GM21390 (cell line): Measurements from ENCODE around the gene LRP1B.

Source experiments
- ATAC-seq: cut with Tn5 transposase; IDR thresholded peaks from one replicate; pipeline ENCODE4 v1.9.1; 2021; ENCODE audit not compliant: unreplicated experiment

The LRP1B gene

DNA sequence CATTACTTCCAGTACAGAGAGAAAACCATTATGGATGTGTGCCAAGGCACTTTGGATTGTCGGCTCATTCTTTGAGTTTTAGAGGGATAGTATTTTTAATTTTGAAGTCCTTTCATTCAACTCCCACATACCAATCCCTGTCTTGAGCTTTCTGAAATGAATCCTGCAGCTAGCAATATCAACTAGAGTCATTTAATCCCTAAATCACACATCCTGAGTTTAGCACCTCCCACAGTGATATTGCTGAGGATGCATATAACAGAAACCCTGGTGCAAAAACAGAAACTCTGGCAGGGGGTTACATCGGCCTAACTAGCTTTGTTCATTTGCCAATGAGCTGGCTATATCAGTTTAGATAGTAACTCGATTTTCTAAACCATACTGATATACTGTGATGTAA is 427.3 kb downstream of the LRP1B start:
- no peak for ATAC-seq

DNA sequence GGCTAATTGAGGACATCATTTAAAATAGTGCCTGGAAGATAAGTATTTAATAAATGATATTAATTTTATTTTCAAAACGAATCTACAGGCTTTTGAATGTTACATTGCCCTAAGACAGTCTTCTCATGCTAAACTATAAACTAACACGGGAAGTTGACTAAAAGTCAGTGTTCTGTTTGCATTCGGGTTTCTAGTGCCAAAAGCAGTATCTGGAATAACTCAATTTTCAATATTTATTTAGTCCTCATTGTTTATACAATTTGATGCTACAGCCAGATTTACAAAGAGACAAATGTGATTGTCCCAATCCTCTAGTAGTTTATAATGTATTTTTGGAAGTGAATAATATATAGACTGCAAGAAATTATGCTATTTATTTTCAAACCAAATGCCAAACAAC is 429.2 kb downstream of the LRP1B start:
- ATAC-seq = no peak

DNA sequence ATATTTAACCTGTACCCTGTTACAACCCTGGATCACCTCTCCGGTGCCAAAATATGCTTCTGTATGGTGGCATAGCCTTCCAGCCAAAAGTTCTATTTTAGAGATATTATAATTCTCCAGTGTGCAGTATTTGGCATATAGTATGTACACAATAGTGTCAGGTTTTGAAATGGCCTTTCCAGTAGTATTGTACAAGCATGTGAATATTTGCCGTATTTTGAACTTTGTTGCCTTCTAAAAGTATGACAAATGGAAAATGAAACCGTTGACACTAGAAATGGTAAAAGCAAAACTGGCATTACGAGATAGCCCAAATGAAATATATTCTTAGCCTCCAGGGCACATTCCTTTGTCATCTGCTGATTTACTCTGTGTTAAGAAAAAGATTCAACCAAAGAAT is 431.2 kb downstream of the LRP1B start:
- no peak for ATAC-seq

DNA sequence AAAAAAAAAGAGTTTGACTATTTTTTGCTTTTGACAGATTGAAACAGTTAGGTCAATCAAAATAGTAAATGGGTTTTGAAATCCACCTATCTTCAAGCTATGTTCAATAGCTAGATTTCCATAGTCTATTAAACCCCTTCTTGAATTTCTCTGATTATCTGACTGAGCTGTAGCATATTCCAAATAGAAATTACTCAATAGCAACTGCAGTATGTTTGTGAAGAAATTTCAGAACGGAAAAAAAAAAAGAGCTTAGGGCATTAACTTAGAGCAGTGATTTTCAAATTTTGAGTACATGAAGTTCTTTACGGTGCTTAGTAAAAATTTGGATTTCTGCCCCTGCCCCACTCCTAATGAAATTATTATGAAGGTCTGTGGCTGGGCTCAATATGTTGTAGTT is 432.3 kb downstream of the LRP1B start:
- ATAC-seq = no peak

DNA sequence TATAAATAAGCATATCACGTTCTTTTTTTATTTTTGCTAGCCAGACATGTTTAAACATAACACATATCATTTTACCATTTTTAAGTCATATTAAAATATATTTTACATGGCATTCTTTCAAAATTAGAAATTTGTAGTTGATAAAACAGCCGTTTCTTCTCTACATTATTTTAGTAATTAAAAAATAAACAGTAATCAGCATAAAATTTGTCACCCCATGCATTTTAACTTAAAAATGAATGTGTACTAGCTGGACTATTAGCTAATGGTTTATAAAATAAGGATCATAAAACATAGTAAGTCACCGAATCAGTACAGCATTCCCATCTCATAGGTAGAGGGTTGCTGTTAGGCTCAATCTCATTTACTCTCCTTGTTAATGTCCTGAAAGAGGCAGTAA is 433.8 kb downstream of the LRP1B start:
- ATAC-seq = no peak

DNA sequence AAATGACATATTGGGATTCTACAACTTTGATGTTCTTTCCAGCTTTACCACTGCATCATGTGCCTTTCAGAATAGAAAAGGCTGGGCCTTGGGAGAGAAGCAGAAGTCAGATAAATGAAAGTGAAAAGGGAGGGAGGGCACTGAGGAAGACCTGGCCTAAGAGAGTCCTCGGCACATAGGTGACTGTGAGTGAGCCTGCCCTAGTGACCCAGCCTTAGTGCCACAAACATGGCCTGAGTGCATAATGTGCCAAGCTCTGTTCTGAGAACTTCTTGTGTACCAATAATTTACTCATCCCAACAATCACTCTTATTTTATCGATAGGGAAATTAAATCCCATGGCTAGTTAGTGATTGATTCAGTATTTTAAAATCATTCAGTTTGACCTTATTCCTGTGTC is 436.6 kb downstream of the LRP1B start:
- ATAC-seq = no peak

DNA sequence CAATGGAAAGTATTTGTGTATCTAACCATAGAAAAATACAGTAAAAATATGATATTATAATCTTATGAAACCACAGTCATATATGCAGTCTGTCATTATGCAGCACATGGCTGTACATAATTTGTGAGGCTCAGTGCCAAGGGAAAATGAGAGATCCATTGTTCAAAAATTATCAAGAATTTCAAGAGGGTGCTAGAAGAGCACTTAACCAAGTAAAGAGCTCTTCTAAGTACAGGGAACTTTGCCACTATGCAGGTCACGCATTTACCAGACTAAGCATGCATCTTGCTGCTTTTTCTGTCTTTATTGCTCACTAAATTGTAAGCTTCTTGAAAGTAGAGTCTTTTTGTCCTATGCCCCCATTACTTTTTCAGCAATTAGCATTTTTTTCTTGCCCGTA is 438.0 kb downstream of the LRP1B start:
- ATAC-seq = no peak

DNA sequence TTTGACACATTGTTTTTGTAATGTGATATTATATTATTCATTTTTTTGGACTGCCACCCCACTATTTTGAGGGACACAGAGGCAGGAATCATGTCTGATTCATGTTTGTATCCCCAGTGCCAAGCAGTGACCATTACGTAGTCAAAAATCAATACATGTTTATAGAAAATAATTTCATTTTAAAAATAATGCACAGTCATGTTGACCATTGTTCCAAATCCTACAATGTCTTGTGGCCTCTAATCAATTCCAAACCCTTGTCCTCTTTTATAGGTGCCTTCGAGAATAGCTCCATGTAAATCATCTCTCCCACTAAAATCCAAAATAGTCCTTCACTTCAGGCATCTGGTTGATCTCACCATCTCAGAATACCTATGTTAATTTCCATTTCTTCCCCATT is 454.7 kb downstream of the LRP1B start:
- ATAC-seq = no peak

DNA sequence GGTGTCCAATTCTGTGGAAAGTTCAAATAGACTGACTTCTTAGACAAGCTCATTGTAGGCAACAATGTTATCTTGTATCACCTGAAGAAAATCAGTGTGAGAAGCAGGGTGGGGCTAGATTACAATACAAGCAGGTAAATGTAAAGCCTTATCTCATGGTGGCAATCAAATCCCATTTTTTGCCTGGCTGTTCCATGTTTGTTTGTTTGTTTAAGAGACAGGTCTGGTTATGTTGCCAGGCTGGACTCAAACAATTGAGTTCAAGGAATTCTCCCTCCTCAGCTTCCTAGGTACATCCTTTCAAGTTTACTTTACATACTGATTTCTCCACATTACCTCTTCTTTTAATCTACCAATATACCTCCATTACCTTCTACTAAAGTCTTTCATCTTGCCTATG is 464.6 kb downstream of the LRP1B start:
- ATAC-seq = no peak

DNA sequence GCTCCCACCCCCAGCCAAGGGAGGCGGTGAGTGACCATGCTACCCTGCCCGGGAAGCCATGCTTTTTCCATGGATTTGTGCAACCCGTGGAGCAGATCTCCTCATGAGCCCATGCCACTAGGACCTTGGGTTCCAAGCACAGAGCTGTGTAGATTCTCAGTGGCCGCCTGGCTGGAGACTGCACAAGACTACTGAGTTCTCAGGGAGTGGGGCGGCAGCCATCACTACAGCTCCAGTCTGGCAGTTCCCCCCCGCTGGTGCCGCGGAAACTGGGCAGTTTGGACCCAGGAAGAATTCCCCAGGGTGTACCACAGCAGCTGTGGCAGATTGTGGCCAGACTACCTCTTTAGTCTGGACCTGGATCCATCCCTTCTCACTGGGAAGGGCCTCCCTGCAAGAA is 470.6 kb downstream of the LRP1B start:
- ATAC-seq = no peak

DNA sequence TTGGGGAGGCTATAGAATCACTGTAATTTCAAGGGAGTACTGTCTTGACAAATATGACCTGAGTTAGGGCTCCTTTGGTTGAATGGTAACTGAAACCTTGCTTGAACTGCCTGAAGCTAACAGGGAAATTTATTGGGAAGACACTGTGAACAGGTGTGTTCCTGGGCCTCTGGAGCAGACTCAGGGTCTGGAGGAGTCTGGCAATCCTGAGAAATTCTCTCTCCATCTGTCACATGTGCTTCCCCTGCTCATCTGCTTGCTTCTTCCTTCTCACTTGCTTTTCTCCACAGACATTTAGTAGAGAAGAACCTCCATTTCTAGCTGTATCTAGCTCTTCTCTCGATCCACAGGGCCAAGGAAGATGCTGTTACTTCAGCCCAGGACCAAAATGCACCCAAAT is 476.5 kb downstream of the LRP1B start:
- no peak for ATAC-seq

DNA sequence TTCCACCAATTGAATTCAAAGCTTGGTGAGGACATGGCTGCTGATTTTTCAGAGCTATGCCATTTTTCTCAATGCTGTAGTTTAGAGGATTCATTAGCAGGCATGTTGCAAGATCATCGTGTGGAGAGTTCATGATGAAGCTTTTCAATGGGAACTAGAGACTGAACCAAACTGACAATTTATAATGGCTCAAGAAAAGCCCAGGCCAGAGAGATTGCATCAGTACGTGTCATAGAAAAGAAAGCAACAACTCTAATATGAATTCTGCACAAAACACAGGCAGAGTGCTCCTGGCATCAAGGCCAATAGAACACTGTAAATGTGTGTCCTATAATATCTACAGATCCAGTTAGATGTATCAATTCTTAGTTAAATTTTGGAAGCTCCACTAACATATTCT is 477.6 kb downstream of the LRP1B start:
- ATAC-seq = no peak

DNA sequence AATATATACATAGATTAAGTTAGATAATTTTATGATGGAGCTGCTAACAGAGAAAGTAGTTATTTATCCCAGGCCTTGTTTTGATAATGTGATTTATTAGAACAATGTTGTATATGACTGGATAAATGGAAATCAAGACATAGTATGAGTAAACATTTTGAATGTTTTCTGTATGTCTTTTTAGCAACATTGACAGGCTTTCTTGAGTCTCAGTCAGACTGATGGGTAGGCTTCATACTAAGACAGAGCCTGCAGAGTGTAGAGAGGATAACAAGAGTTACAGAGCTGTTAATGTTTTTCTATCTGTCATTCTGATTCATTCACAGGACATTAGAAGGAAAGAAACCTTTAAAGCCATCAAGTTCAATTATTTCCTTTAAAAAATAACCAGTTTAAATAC is 478.5 kb downstream of the LRP1B start:
- ATAC-seq = no peak

DNA sequence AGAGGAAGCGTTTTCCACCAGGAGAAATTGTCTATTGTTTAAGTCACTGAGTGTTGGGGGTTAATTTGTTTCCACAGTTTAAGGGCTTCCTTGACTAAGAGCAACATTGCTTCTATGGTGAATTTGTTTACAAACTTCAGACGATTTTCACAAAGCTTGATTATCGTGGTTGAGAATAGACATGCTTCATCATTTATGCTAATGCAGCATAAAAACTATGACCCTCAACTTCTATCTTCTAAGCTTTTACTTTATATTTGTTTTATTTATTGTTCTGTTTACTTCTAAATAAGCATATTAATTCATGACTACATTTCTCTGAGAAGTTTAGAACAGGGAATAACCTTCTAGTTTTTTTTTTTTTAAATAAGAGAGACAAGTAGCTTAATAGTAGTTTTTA is 483.5 kb downstream of the LRP1B start:
- no peak for ATAC-seq

DNA sequence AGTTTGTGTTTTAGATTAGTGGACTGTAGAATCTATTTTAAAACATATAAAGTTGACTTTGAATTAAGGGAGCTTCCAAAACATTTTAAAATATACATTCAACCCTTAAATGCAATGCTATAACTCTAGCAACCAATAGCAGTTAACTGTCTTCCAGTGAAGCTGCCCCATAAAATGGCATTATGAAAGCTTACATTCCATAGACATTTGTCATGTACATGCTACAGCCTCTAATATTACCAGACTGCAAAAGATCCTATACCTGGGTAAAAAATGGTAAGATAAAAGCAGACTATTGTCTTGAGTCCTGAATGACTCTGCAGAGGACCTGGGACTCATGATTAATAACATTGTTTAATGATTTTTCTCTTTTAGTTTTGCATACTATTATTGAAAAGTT is 489.4 kb downstream of the LRP1B start:
- no peak for ATAC-seq

DNA sequence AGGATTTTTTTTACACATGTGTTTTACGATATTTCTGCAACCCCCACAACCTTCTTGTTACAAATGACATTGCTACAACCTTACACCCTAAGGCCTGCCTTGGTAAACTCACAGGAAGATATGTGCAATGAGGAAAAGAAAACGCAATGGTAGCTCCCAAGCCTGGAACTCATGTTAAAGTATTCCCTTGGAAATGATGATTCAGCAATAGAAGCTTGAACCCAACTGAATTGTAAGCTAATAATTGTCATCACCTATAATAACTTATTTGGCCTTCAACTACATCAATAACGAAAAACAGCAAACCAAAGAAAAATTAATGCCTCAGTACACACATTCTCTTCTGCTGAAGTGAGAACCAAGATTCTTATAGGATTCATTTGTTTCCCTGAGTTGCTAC is 491.0 kb downstream of the LRP1B start:
- no peak for ATAC-seq

DNA sequence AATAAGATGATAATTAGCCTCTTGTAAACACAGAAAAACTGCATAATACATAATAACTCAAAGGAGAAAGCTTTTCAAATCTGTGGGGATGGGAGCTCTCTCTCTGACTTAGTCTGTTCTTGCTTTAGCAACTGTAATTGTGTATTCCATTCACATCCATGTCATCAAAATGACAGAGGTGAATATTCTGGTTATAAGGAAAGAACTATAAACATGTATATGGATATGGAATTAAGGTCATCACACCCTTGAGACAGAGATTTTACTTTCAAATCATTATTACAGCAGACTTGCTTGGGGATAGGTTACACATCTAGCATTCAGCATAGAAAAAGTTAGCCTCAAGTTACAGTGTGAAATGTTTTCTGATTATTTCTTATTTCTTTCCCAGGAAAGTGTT is 497.7 kb downstream of the LRP1B start:
- no peak for ATAC-seq

DNA sequence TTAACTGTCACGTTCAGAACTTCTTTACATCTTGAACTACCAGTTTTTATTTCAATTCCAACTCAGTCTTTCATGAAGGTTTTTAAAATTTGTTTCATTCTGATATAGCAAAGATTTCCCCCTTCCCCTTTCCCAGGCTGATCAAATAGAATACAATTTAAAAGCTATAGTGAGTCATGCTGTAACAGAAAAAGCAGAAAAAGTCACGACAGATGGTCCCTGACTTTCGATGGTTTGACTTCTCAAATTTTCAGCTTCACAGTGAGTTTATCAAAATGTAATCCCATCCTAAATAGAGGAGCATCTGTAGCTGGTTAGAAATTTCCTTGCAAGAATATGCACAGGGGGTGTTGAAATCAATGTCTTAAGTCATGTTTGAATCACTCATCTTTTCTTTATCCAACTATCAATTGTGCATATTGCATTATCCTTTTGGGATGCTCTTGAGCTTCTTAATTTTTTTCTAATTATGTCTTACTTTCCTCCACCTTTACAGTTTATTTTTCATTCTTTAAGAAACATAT is 500.3 kb downstream of the LRP1B start:
- no peak for ATAC-seq

DNA sequence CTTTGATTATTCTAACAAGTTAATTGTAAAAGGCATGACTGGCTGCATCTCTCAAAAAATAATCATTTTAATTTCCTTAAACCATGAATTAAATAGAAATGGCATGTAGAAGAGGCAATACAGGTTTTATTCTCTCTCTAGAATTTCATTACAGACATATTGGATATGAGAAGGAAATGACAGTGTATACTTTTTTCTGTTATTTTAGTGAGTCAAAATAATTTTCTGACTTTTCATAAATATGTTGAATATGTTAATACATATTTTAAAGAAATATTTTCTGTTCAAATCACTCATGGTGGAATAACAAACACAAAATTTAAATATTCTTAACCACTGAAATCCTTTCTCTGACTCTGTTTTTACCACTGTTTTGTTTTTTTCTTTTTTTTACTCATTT is 510.4 kb downstream of the LRP1B start:
- no peak for ATAC-seq

DNA sequence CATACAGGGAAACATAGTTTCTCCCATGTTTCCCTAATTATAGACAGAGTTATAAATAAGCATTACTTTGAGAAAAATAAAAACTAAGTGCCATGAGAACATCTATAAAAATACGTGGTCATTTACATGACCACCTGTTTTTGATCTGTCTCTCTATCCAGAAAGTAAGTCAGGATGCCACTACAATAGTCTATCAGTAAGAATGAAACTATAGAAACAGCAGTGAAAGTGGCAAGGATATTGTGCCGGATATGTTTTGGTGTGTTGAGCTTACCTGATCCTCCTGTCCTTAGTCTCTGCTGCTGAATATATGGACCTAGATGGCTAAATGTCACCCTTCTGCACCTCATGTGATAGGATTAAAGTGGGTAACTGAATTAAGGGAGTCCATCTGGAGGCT is 512.4 kb downstream of the LRP1B start:
- ATAC-seq = no peak

DNA sequence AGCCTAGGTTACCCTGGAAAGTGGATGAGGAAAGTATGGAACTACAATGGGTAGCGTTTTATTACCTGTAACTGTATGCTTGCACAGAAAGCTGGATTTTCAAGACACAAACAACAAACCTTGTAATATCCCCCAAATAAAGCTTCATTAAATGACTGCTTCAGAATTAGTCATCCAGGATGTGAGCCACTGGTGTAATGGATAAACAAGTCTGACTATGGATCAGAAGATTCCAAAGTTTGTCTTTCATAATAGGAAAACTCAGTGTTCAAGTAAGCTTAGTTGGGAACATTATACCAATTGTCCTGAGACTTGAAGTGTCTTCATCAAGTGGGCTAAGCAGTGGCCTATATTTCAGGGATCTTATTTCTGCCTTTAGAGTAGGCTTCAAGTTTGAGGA is 518.8 kb downstream of the LRP1B start:
- no peak for ATAC-seq

DNA sequence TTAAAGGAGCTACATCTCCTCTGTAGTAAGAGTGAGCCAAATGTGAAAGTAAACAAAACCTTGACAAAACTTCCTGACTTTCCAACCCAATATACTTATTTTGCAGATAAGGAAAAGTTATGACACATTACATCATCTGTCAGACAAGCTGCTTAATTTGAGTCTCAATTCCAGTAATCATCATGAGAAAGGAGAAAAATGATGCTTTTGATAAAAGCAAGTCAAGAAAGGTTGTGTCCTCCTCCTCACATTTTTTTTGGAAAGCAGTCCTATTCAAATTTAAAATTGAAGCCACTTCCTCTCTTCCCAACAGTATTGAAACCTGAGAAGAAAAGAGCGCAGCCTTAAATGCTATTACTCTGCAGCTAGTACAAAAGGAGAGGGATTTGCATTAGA is 519.6 kb downstream of the LRP1B start:
- ATAC-seq = no peak

DNA sequence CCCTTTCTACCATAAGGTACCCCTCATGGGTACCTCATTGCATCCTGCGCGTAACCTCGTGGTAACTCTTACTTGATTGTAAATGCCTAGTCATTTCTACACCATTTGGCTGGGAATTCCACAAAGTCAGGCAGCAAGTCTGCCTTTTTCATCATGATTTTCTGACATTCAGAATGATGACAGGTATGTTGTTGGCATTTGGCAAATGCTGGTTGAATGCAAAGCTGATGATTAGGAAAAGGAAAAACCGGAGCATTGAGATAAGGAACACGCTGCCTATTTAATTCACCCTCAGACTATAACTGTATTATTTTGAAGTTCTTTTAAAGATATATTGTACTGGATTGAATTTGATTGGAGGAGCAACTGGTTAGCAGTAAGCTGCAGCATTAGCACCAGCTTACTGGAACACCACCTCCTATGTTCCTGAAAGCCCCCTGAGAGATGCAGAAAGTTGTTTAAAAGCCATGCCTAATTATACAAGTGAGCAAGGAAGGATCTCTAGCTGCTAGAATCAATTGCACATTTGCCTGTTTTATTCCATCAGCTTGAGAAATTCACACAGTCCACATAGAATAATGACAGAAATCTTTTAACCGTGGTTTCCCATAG is 520.1 kb downstream of the LRP1B start:
- no peak for ATAC-seq

DNA sequence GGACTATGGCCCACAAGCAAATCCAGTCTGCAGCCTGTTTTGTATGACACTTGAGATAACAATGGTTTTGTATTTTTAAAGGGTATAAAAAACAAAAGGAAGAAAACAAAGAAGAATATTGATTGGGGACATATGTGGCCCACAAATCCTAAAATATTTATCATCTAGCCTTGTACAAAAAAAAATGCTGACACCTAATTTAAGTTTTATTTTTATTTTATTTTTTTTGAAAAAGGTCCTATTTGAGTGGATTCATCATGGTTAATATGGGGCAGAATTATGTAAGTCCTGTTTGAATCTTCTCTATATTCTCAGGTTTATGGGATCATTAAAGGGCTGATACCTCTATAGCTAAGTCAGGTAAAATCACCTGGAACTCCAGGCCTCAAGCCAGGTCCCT is 525.7 kb downstream of the LRP1B start:
- no peak for ATAC-seq
